OCI-LY1 (cell line): Measurements from ENCODE around the gene AIP.

Experiments used
- CTCF ChIP-seq: fragments of 200-600 bp; sonication (generic), shearing (Covaris generic); IDR thresholded peaks from 2 replicates; pipeline ENCODE4 v1.5.1; 2017; ENCODE audit warnings: mild to moderate bottlenecking, antibody characterized with exemption, low read length, moderate library complexity, mixed read lengths
- EZH2 ChIP-seq: fragments of 200-600 bp; sonication (generic), shearing (Covaris generic); IDR thresholded peaks from 2 replicates; pipeline ENCODE4 v1.8.0; 2017; ENCODE audit warnings: borderline replicate concordance, mixed run types, mild to moderate bottlenecking, antibody characterized with exemption, low read length, moderate library complexity, mixed read lengths

GRCh38 chr11:67530282-67530592 is 47.4 kb downstream of the AIP start:
- TF ChIP-seq CTCF (no peak), EZH2 (no peak)
